GM12875 (cell line): ENCODE measurements around the gene FAP.

Source experiments
- H3K4me3 ChIP-seq: one replicate; pipeline ENCODE4 v1.5.1; 2011; ENCODE audit warnings: low read depth, low read length, control low read depth
- TF ChIP-seq, protein P1 (sequence below): IDR thresholded peaks from 2 replicates; pipeline ENCODE4 v1.5.1; 2011; ENCODE audit warnings: low read depth, mild to moderate bottlenecking, control low read depth, inconsistent platforms, low read length, moderate library complexity, borderline replicate concordance; ENCODE audit not compliant: insufficient read depth

Gene FAP

DNA sequence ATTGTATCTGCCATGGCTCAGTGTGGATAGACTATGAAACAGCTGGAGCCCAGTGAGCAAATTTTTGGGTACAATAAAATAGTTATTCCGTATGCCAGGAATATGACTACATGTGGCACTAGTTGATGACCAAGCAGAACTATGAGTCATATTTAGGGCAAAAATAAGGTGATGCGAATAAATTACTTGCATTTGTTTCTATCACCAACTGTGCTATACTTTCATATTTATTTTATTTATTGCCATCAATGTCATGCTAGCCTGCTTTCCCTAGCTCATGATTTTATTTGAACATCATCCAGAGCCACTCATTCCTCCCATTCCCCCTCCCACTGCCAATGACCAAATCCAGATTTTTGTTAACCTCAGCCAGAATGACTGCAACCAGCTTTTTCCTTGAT lies 13.3 kb upstream of the FAP start:
- TF ChIP-seq, protein P1, sequence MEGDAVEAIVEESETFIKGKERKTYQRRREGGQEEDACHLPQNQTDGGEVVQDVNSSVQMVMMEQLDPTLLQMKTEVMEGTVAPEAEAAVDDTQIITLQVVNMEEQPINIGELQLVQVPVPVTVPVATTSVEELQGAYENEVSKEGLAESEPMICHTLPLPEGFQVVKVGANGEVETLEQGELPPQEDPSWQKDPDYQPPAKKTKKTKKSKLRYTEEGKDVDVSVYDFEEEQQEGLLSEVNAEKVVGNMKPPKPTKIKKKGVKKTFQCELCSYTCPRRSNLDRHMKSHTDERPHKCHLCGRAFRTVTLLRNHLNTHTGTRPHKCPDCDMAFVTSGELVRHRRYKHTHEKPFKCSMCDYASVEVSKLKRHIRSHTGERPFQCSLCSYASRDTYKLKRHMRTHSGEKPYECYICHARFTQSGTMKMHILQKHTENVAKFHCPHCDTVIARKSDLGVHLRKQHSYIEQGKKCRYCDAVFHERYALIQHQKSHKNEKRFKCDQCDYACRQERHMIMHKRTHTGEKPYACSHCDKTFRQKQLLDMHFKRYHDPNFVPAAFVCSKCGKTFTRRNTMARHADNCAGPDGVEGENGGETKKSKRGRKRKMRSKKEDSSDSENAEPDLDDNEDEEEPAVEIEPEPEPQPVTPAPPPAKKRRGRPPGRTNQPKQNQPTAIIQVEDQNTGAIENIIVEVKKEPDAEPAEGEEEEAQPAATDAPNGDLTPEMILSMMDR: no peak

DNA sequence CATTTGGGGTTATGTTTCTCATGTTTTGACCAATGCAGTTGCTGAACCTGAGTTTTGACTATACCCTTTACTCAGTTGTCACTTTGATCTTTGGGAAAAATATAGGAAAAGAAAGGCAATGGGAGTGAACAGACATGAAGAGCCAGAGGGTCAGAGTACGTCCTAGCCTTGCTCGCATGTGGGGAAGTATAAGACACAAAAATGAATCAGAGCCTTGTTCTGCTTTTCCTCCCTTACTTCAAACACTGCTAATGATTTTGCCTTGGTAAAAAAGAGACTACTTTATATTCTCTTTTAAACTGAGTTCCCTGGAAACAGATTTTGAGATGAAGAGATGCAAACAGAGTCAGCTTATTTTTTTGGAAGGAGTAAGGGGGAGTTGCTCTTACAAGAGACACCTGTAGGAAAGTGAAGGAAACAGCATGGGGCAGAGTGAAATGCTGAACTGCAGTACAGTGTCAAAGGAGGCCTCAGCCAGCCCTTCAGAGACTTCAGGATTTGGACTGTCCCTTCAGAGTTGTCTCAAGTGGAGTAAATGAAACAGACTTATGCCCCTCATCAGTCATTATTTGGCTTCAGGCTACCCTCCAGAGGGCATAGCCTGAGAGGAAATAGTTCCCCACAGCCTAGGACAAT lies 11.1 kb upstream of the FAP start:
- TF ChIP-seq, protein P1: no peak

More for the DNA sequence above, 13.3 kb upstream of the FAP start:
- no peak overlapping the region for H3K4me3 ChIP-seq

DNA sequence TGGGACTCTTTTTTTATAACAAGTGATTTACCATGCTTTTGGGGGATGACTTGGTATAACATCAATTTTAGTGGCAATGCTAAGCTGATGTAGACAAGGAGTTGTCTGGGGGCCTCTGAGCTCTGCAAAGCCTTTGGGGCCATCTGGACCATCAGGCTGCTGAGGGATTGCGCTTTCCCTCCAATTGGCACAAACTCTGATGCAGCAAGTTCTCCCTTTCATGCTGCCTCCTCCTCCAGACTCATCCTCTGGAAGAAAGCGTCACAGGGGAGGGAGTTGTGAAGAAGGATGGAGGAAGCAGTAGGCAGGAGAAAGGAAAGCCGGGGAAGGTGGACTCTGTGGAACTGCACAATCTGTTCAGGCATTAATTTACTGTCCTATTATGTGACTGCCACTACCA lies 10.2 kb upstream of the FAP start:
- TF ChIP-seq, protein P1: no peak
- H3K4me3 ChIP-seq: no peak overlapping the region

More for the DNA sequence above, 11.1 kb upstream of the FAP start:
- H3K4me3 ChIP-seq: no peak overlapping the region

DNA sequence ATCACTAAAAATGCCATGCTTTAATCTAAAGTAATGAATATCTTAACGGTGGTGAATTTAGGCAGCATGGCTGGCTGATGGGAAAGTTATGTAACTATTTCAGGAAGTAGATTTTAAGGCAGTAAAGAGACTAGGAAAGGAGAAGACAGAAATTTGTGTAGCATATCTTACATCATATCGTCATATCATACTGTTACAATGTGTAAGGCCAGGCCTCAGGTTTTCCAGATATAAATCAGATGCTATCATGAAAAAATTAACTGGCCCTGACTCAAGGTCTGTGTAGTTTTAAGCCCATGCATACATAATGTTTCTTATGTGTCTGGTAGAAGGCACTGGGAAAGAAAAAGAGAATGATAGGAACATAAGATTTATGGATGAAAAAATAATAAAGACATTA lies 8.9 kb upstream of the FAP start:
- no peak overlapping the region for H3K4me3 ChIP-seq

DNA sequence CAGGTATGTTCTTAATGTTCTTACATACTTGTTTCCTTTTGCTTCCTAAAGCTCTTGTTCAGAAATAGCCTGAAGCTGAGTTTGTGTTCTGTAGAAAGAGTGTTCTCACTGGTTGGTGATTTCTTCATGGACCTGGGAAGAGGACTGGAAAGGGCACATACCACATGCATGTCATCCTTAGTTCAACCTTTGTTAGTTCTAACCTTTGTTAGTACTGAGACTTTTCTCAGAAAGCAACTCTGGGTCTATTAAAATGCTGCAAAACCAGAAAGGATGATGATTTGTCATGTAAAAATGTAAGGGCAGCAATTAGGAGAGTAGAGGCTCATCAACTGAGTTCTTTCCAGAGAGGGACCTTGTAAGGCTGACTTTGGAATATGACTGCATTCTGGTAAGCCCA lies 2.5 kb upstream of the FAP start:
- TF ChIP-seq, protein P1: no peak
- no peak overlapping the region for H3K4me3 ChIP-seq

More for the DNA sequence above, 8.9 kb upstream of the FAP start:
- TF ChIP-seq, protein P1: no peak

DNA sequence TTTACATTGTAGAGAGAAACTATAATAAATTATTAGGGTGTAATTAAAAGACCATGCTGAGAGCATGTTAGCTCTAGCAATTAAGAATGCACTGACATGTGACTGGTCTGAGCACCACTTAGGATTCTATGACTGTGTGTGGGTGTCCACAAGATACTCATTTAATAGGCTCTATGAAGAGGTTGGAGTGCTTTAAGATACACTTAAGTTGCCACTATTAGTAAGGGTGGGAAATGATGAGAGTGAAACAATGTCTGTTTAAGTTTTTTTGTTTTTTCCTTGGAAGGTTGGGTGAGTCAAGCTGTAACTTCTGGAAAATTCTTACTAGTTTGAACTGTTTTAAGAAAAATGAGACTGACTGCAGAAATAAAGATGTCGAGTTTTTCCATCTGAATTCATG lies 1.8 kb upstream of the FAP start:
- no peak overlapping the region for H3K4me3 ChIP-seq
- TF ChIP-seq, protein P1: no peak

DNA sequence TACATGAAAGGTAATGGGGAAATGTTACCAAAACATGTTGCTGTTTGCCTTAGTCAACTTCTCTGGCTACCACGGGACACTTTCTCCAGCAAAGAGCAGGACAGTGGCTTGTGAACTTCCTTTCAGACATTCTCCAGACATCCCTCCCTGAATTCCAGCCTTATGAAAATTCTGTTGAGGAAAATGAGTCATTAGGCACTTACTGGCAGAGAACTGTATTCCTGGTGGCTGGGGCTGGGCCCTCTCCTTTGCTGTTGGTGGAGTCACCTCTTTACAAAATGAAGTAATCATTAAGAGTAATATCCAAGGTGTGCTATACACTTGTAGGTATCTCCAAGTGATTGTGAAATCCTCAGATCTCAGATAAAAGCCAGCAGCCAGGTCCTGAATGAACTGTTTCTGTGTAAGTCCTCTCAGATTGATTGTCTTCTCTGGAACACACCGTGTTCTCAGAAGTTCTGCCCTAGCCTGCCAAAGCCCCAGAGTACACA lies 1.3 kb upstream of the FAP start:
- TF ChIP-seq, protein P1: no peak
- H3K4me3 ChIP-seq: no peak overlapping the region
